CD14-positive monocyte (primary cell): ENCODE measurements around the gene NPEPL1. TPM values are rescaled to one million over a fixed set of nuclear protein-coding genes. Genes with fewer than 3 reads are reported as not detected.
"Not testable (repeated sequence)": the region's sequence is repeated elsewhere in the genome, so short reads cannot be mapped to it uniquely, and the experiment has no call there.

Experiments used
- DNase-seq, 3 donors: peaks; one replicate each; pipeline ENCODE4 v3.0.0-alpha.2; 2011 to 2022
- H2AFZ ChIP-seq: 2 replicates; pipeline ENCODE4 v1.6.0; 2012; ENCODE audit warnings: mild to moderate bottlenecking, low read depth, low read length, inconsistent platforms; ENCODE audit not compliant: insufficient read depth, poor library complexity, severe bottlenecking
- H3K27ac ChIP-seq, 2 donors: 1 replicate in 1 of 2; 2 replicates in 1 of 2; pipeline ENCODE4 v1.5.1; 2012 to 2013; ENCODE audit warnings: low read length in 2 of 2, control low read depth in 1 of 2, inconsistent platforms in 1 of 2, low read depth in 1 of 2, mild to moderate bottlenecking in 1 of 2
- H3K27me3 ChIP-seq, 2 donors: one replicate each; pipeline versions ENCODE4 v1.6.0 to v1.6.1; 2011 to 2013; ENCODE audit warnings: low read length in 2 of 2; ENCODE audit not compliant: control insufficient read depth in 2 of 2, insufficient read depth in 2 of 2
- H3K36me3 ChIP-seq, 2 donors: replicated peaks in 1 of 2; 1 replicate in 1 of 2; 2 replicates in 1 of 2; pipeline versions ENCODE4 v1.5.1 to v1.6.1; 2012 to 2013; ENCODE audit warnings: low read length in 2 of 2, control low read depth in 1 of 2, inconsistent platforms in 1 of 2, mild to moderate bottlenecking in 1 of 2; ENCODE audit not compliant: insufficient read depth in 2 of 2, control insufficient read depth in 1 of 2
- H3K4me1 ChIP-seq, 2 donors: 1 replicate in 1 of 2; 2 replicates in 1 of 2; pipeline versions ENCODE4 v1.5.1 to v1.6.1; 2012 to 2013; ENCODE audit warnings: low read length in 2 of 2, control low read depth in 1 of 2, inconsistent platforms in 1 of 2, mild to moderate bottlenecking in 1 of 2, moderate library complexity in 1 of 2; ENCODE audit not compliant: insufficient read depth in 2 of 2, control insufficient read depth in 1 of 2
- H3K4me2 ChIP-seq: replicated peaks from 2 replicates; pipeline ENCODE3; 2012; ENCODE audit warnings: low read length, moderate library complexity, mild to moderate bottlenecking; ENCODE audit not compliant: poor library complexity, severe bottlenecking; ENCODE audit errors: extremely low read depth
- H3K4me3 ChIP-seq, 3 experiments: fragments of 200-600 bp in 1 of 3; sonication (generic) in 1 of 3; replicated peaks in 1 of 3; 1 replicate in 2 of 3; 2 replicates in 1 of 3; pipeline ENCODE4 v1.5.1; 2011 to 2013; ENCODE audit warnings: low read length in 3 of 3, mild to moderate bottlenecking in 3 of 3, control low read depth in 2 of 3, low read depth in 2 of 3, inconsistent platforms in 1 of 3, moderate library complexity in 1 of 3
- H3K79me2 ChIP-seq: 2 replicates; pipeline ENCODE4 v1.6.0; 2012; ENCODE audit warnings: mild to moderate bottlenecking, control low read depth, inconsistent platforms, low read length, moderate library complexity; ENCODE audit not compliant: insufficient read depth
- H3K9ac ChIP-seq: 2 replicates; pipeline ENCODE4 v1.6.0; 2017; ENCODE audit warnings: low read length, mild to moderate bottlenecking; ENCODE audit not compliant: insufficient read depth, poor library complexity, severe bottlenecking
- H3K9me3 ChIP-seq, 2 donors: replicated peaks in 1 of 2; 1 replicate in 1 of 2; 2 replicates in 1 of 2; pipeline versions ENCODE4 v1.5.1 to v1.6.1; 2012 to 2013; ENCODE audit warnings: low read length in 2 of 2, control low read depth in 1 of 2; ENCODE audit not compliant: control insufficient read depth in 1 of 2, insufficient read depth in 1 of 2
- H4K20me1 ChIP-seq: 2 replicates; pipeline ENCODE4 v1.6.0; 2012; ENCODE audit warnings: mild to moderate bottlenecking, low read length, control low read depth, moderate library complexity; ENCODE audit not compliant: insufficient read depth
- H3K27ac Mint-ChIP-seq, 7 donors: one replicate each; pipeline ENCODE4 v1.8.0; 2020; ENCODE audit warnings: mild to moderate bottlenecking in 7 of 7, mixed read lengths in 7 of 7, moderate library complexity in 6 of 7, inconsistent platforms in 2 of 7
- H3K27me3 Mint-ChIP-seq, 3 donors: one replicate each; pipeline ENCODE4 v1.8.0; 2021 to 2022; ENCODE audit warnings: low read depth in 3 of 3, mild to moderate bottlenecking in 3 of 3, mixed read lengths in 3 of 3, moderate library complexity in 3 of 3, inconsistent platforms in 1 of 3
- H3K36me3 Mint-ChIP-seq, 2 donors: one replicate each; pipeline ENCODE4 v1.8.0; 2020; ENCODE audit warnings: mixed read lengths in 2 of 2, inconsistent platforms in 1 of 2, mild to moderate bottlenecking in 1 of 2
- H3K4me1 Mint-ChIP-seq: one replicate; pipeline ENCODE4 v1.8.0; 2020; ENCODE audit warnings: mild to moderate bottlenecking, mixed read lengths
- H3K4me3 Mint-ChIP-seq, 2 donors: one replicate each; pipeline ENCODE4 v1.8.0; 2020; ENCODE audit warnings: mild to moderate bottlenecking in 2 of 2, mixed read lengths in 2 of 2, moderate library complexity in 1 of 2
- H3K9me3 Mint-ChIP-seq, 7 donors: one replicate each; pipeline ENCODE4 v1.8.0; 2020 to 2022; ENCODE audit warnings: mixed read lengths in 7 of 7, mild to moderate bottlenecking in 6 of 7, moderate library complexity in 6 of 7, inconsistent platforms in 2 of 7
- WGBS: methylation state at CpG from one replicate; pipeline ENCODE4 v1.1.5; 2013; ENCODE audit warnings: missing lambda C conversion rate; ENCODE audit not compliant: insufficient coverage; 5-methylcytosine and 5-hydroxymethylcytosine counted together
- intact Hi-C, 2 donors: fragments of 100-400 bp; cut with micrococcal nuclease; formaldehyde crosslinking; loops; one replicate each; pipeline versions ENCODE4 v1.15.0 to v1.15.1; 2023
- polyA plus RNA-seq, 3 donors: library from polyadenylated mRNA; depleted of rRNA in 1 of 3; unstranded in 2 of 3; stranded (reverse) in 1 of 3; fragments of 300-500 nt in 2 of 3; fragments of >200 nt in 1 of 3; fragmentation: Illumina TruSeq in 2 of 3; gene quantifications; 1 replicate in 2 of 3; 2 replicates in 1 of 3; pipeline ENCODE4 v1.2.3, GENCODE V29; 2012 to 2021
- TF ChIP-seq, protein P1 (sequence below): fragments of 200-600 bp; IDR thresholded peaks from one replicate; pipeline ENCODE4 v1.8.0; 2022; ENCODE audit warnings: antibody characterized with exemption, mild to moderate bottlenecking

NPEPL1 gene
- polyA plus RNA-seq, 3 donors: 37.6 to 109 (median 39.6) TPM

DNA sequence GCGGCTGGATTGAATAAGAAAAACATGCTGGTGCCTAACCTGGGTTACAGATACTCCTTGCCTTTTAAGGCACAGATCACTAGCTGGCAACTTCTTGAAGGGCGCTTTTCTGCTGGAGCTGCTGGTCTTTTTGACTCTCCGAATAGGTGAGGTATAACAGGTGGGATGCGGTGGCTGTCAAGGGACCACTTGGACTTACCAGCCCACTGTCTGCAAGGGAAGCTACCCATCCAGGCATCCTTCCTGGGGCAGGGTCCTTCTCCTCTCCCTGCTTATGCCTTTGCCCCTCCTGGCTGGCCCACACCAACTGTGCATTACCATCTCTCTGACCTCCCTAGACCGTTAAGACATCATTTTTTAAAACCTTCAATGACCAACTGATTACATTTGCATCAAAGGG, 57.4 kb downstream of the NPEPL1 start:
- no peak overlapping the region for H3K4me3 ChIP-seq
- peaks cover 9 to 20% (median 17%) of the 10 kb centered on the region in 3 donors for H3K27me3 Mint-ChIP-seq
- intact Hi-C loops: no loop called here
- no peak overlapping the region for H2AFZ ChIP-seq
- H3K4me1 ChIP-seq: no peaks in the 10 kb centered on the region
- H3K36me3 ChIP-seq: no peaks in the 10 kb centered on the region
- H3K36me3 Mint-ChIP-seq: no peaks in the 10 kb centered on the region
- no peaks in the 10 kb centered on the region for H3K79me2 ChIP-seq
- H3K4me2 ChIP-seq: no peak overlapping the region
- H3K27ac ChIP-seq: no peak overlapping the region
- no peaks in the 10 kb centered on the region for H4K20me1 ChIP-seq
- no peak overlapping the region for H3K4me3 Mint-ChIP-seq
- H3K9ac ChIP-seq: no peak overlapping the region
- WGBS: 100% methylated on average over 1 of the region's 5 CpGs
- no peaks in the 10 kb centered on the region for H3K9me3 Mint-ChIP-seq
- H3K27ac Mint-ChIP-seq: no peak overlapping the region
- TF ChIP-seq, protein P1, sequence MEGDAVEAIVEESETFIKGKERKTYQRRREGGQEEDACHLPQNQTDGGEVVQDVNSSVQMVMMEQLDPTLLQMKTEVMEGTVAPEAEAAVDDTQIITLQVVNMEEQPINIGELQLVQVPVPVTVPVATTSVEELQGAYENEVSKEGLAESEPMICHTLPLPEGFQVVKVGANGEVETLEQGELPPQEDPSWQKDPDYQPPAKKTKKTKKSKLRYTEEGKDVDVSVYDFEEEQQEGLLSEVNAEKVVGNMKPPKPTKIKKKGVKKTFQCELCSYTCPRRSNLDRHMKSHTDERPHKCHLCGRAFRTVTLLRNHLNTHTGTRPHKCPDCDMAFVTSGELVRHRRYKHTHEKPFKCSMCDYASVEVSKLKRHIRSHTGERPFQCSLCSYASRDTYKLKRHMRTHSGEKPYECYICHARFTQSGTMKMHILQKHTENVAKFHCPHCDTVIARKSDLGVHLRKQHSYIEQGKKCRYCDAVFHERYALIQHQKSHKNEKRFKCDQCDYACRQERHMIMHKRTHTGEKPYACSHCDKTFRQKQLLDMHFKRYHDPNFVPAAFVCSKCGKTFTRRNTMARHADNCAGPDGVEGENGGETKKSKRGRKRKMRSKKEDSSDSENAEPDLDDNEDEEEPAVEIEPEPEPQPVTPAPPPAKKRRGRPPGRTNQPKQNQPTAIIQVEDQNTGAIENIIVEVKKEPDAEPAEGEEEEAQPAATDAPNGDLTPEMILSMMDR: no peak
- H3K27me3 ChIP-seq: peaks cover 0 to 3% of the 10 kb centered on the region in 2 donors
- no peaks in the 10 kb centered on the region for H3K4me1 Mint-ChIP-seq
- no peak for DNase-seq
- H3K9me3 ChIP-seq: no peaks in the 10 kb centered on the region

DNA sequence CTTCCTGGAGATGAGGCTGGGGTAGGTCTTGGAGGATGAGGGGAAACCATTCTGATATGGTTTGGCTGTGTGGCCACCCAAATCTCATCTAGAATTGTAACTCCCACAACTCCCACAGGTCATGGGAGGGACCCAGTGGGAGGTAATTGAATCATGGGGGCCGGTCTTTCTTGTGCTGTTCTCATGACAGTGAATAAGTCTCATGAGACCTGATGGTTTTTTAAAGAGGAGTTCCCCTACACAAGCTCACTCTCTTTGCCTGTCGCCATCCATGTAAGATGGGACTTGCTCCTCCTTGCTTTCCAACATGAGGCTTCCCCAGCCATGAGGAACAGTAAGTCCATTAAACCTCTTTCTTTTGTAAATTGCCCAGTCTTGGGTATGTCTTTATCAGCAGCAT, 58.1 kb downstream of the NPEPL1 start:
- H2AFZ ChIP-seq, H3K79me2 ChIP-seq, H3K27ac ChIP-seq, intact Hi-C loops, H3K4me2 ChIP-seq, H3K4me3 ChIP-seq, H3K9me3 Mint-ChIP-seq, H3K27ac Mint-ChIP-seq, H3K36me3 Mint-ChIP-seq, H3K36me3 ChIP-seq, H3K4me3 Mint-ChIP-seq, H3K9me3 ChIP-seq, H3K27me3 ChIP-seq, H3K4me1 ChIP-seq, H3K4me1 Mint-ChIP-seq, DNase-seq, H3K9ac ChIP-seq, H4K20me1 ChIP-seq: not testable (repeated sequence)
- peaks cover 9 to 20% (median 19%) of the 10 kb centered on the region in 3 donors for H3K27me3 Mint-ChIP-seq
- WGBS: no CpG with 5 or more reads among the region's 2 CpGs
